SK-N-SH treated with all-trans-retinoic acid at 6 μM for 48 hours (cell line): ENCODE data around the gene GPER1.

ENCODE experiments used
- ARNTL ChIP-seq: fragments of 450-650 bp; formaldehyde crosslinking; IDR thresholded peaks from 2 replicates; pipeline ENCODE4 v1.5.0; 2020; ENCODE audit warnings: low read depth, mild to moderate bottlenecking, moderate library complexity, borderline replicate concordance
- SNAI2 ChIP-seq: fragments of 250-450 bp; sonication (Bioruptor Pico); IDR thresholded peaks from 2 replicates; pipeline ENCODE4 v1.5.0; 2020; ENCODE audit warnings: mild to moderate bottlenecking, moderate library complexity
- ZC3H10 ChIP-seq: fragments of 250-450 bp; sonication (Bioruptor Pico); IDR thresholded peaks from 2 replicates; pipeline ENCODE4 v1.5.1; 2021; ENCODE audit warnings: mild to moderate bottlenecking, moderate library complexity
- ZFP3 ChIP-seq: fragments of 250-450 bp; sonication (Bioruptor Pico); IDR thresholded peaks from 2 replicates; pipeline ENCODE4 v1.5.0; 2020; ENCODE audit warnings: mild to moderate bottlenecking, moderate library complexity
- ZFP30 ChIP-seq: fragments of 450-650 bp; formaldehyde crosslinking; IDR thresholded peaks from 2 replicates; pipeline ENCODE4 v1.5.0; 2022; ENCODE audit warnings: mild to moderate bottlenecking, moderate library complexity
- TF ChIP-seq, protein P1 (sequence below): fragments of 250-450 bp; sonication (Bioruptor Pico); IDR thresholded peaks from 2 replicates; pipeline ENCODE4 v1.5.0; 2020; ENCODE audit warnings: mild to moderate bottlenecking, moderate library complexity

- TF ChIP-seq ZFP30 (no peak), ZFP3 (CRISPR knock-in tag) (no peak), SNAI2 (CRISPR knock-in tag) (no peak), ZC3H10 (no peak), ARNTL (CRISPR knock-in tag) (no peak)
- TF ChIP-seq, protein P1, sequence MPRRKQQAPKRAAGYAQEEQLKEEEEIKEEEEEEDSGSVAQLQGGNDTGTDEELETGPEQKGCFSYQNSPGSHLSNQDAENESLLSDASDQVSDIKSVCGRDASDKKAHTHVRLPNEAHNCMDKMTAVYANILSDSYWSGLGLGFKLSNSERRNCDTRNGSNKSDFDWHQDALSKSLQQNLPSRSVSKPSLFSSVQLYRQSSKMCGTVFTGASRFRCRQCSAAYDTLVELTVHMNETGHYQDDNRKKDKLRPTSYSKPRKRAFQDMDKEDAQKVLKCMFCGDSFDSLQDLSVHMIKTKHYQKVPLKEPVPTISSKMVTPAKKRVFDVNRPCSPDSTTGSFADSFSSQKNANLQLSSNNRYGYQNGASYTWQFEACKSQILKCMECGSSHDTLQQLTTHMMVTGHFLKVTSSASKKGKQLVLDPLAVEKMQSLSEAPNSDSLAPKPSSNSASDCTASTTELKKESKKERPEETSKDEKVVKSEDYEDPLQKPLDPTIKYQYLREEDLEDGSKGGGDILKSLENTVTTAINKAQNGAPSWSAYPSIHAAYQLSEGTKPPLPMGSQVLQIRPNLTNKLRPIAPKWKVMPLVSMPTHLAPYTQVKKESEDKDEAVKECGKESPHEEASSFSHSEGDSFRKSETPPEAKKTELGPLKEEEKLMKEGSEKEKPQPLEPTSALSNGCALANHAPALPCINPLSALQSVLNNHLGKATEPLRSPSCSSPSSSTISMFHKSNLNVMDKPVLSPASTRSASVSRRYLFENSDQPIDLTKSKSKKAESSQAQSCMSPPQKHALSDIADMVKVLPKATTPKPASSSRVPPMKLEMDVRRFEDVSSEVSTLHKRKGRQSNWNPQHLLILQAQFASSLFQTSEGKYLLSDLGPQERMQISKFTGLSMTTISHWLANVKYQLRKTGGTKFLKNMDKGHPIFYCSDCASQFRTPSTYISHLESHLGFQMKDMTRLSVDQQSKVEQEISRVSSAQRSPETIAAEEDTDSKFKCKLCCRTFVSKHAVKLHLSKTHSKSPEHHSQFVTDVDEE (CRISPR knock-in tag) = no peak
Measured at GRCh38 chr7:1124816-1125602, 37.1 kb downstream of the GPER1 start.
